Measurements from ENCODE around the gene EHMT1.

EHMT1 gene

DNA sequence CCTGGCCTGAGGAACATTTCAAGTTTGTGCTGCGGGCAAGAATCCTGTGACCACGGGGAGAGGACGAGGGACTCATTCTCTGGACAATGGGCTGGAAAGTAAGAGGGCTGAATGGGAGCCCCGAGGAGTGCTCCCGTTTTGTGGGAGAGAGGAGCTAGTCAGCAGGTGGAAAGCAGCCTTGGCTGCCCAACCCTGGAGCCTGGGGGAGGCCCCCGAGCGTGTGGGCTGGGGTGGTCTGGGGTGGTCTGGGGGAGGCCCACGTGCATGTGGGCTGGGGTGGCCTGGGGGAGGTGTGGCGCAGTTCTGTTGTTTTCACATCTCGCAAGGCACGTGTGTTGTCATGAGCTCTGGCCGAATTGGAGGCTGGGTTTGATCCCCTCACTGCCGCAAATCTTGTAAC is 27.5 kb downstream of the EHMT1 start:
- DNase-seq (ENCODE audit: low read depth in 2 of 2), result no peak

DNA sequence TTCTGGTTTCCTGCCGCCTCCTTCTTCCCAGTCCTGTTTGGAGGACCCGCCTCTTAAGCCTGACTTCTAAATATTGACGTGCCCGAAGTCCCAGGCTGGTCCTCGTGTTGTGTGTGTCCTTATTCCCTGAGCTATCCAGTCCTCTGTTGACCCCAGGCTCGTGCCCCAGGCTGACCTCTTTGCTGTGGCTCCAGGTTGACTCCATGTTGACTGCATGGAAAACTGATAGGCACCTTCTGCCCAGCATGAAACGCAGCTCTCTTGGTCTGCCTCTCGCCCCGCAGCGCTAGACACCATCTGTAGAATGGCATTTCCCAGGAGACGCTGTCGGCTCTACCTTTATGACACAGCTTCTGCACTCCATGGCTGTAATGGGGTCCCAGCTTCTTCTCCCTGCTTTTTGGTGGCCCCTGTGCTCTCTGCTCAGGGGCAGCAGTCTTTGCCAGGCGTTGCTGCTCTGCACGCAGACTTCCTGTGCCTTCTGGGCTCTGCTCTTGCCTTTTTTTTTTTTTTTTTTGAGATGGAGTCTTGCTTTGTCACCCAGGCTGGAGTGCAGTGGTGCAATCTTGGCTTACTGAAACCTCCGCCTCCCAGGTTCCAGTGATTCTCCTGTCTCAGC is 28.4 kb downstream of the EHMT1 start:
- DNase-seq (ENCODE audit: low read depth in 2 of 2), result no peak

DNA sequence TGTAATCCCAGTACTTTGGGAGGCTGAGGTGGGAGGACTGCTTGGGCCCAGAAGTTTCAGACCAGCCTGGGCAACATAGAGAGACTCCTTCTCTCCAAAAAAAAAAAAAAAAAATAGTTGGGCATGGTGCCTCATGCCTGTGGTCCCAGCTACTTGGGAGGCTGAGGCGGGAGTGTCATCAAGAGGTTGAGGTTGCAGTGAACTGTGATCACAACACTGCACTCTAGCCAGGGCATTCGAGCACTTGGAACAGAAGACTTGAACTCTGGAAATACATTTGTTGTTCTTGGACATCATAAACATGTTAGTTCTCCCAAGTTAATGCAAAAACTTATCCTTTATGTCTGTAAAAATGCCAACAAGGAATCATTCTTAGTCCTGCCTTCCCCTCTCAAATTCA is 29.6 kb downstream of the EHMT1 start:
- DNase-seq (ENCODE audit: low read depth in 2 of 2), result no peak

DNA sequence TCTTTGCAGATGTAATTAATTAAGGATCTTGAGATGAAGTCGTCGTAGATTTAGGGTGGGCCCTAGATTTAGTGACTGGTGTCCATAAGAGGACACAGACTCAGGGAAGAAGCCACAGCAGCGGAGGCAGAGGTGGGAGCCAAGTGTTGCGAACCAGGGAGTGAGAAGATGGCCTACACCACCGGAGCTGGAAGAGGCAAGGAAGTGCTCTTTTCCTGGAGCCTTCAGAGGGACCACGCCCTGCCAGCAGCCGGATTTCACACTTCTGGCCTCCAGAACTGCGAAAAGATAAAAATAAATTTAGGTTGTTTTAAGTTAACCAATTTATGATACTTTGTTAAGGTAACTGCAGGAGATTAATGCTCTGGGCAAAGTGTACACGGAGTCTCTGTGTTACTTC is 30.7 kb downstream of the EHMT1 start:
- DNase-seq (ENCODE audit: low read depth in 2 of 2), result no peak

DNA sequence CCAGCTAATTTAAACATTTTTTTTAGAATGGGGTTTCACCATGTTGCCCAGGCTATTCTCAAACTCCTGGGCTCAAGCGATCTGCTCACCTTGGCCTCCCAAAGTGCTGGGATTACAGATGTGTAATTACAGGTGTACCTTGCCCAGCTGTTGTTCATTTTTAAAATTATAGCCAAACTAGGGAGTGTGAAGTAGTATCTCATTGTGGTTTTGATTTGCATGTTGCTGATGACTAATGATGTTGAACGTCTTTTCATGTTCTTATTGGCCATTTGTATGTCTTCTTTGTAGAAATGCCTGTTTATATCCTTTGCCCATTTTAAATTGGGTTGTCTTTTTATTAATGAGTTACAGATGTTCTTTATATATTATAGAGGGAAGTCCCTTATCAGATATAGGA is 31.5 kb downstream of the EHMT1 start:
- DNase-seq (ENCODE audit: low read depth in 2 of 2), result no peak

DNA sequence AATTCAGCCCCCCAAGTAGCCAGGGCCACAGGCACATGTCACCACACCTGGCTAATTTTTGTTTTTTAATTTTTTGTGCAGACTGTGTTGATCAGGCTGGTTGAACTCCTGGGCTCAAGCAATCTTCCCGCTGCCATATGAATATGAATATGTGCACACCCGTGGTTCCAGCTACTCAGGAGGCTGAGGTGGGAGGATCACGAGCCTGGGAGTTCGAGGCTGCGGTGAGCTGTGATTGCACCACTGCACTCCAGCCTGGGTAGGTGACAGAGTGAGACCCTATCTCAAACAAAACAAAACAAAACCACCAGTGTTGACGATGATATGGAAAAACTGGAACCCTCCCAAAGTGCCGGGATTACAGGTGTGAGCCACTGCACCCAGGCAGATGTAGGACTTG is 32.0 kb downstream of the EHMT1 start:
- DNase-seq (ENCODE audit: low read depth in 2 of 2), result no peak

DNA sequence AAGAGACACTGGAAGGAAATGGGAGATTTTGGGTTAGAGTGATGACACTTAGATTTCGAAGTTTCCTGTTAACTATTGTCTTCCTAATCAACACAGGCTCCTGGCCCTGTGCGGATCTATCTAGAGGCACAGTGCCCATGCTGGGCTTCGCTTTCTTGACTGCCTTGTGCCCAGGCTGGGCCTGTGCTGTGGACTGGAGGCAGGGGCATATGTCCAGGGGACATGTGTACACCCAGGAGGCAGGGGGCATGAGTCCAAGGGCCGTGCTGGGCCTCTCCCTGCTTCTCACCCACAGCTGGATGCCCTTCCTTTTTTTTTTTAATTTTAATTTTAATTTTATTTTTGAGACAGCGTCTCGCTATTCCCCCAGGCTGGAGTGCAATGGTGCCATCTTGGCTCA is 37.6 kb downstream of the EHMT1 start:
- DNase-seq (ENCODE audit: low read depth in 2 of 2), result no peak

DNA sequence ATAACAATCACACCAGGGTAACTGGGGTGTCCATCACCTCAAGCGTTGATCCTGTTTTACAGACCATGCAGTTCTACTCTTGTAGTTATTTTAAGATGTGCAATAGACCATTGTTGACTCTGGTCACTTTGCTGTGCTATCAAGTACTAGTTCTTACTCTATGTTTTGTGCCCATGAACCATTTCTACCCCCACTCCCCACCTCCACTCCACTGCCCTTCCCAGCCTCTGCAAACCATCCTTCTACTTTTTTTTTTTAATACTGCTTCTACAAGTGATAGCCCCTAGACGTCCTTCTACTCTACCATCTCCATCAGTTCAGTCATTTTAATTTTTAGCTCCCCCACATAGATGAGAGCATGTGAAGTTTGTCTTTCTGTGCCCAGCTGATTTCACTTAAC is 38.8 kb downstream of the EHMT1 start:
- DNase-seq (ENCODE audit: low read depth in 2 of 2), result no peak

DNA sequence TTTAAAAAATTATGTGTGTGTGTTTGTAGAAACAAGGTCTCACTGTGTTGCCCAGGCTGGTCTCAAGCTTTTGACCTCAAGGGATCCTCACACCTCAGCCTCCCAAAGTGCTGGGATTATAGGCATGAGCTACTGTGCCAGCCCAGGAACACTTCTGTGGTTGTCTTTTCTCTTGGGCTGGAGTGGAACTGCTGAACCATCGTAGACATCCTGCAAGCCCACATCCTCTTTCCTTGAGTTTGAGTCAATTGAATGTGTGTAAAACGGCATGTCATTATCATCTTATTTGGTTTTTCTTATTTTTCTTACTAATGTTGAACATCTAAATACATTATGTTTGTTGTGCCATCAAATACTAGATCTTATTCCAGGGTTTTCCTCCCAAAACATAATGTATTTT is 40.0 kb downstream of the EHMT1 start:
- DNase-seq (ENCODE audit: low read depth in 2 of 2), result no peak

DNA sequence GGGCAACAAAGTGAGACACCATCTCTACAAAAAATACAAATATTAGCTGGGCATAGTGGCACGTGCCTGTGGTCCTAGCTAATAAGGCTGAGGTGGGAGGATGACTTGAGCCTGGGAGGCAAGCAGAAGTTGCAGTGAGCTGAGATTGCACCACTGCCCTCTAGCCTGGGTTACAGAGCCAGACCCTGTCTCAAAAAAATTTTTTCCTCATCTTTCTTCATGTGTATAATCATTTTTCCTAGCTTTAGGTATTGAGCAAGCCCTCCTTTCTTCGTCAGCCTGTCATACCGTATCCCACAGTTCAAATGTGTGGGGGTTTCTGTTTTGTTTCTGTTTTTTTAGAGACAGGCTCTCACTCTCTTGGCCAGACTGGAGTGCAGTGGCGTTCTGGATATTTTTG is 41.3 kb downstream of the EHMT1 start:
- DNase-seq (ENCODE audit: low read depth in 2 of 2), result no peak

DNA sequence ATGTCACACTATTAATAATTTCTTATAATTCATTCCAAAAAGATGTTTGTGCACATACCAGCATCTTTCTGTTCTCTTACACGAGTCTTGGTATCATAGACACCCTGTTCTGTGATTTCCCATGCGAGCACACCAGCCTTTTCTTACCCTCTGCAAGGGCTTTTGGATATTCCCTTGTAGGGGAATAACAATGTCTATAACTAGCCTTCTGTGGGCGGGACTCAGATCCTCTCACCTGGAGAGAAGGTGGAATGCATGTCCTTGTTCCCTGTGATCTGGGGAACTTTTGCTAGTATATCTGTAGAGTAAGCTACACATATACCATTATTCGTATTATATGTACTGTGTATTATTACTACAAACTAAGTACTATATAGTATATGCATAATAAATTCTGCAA is 44.8 kb downstream of the EHMT1 start:
- DNase-seq (ENCODE audit: low read depth in 2 of 2), result no peak

DNA sequence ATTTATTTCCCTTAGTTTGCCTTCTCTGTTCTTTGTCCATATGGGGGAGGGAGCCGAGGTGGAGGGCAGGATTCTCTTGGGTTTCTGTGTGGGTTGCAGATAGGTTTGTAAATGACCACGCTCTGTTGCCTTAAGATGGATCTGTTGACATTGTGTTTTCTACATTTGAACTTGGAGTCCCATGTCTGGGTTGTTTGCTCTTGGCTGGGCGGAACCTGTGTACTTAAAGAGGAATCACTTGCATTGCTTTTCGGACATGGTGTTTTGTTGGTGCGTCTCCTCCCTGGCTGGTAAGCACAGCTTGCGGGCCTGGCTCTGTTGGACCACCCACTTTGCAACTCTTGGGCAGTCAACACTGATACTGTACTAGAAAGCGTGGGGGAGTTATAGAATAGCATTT is 45.9 kb downstream of the EHMT1 start:
- DNase-seq (ENCODE audit: low read depth in 2 of 2), result no peak

DNA sequence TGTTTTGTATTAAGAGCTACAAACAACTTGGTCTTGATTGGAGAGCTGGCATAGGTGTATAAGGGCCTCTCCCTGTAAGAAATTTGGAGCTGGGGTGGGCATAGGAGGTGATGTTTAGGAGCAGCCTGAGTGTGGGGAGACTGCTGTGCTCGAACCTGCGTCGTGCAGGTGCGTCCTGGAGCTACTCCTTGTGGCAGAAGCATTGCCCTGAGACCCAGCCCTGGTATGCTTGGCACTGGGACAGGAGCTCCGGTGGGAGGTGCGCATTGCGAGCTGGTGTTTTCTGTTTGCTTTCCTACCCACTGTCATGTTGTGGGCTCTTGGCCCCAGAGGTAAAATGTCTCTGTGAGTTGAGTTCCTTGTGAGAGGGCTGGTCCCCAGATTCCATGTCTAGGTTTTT is 46.4 kb downstream of the EHMT1 start:
- no peak for DNase-seq (ENCODE audit: low read depth in 2 of 2)

DNA sequence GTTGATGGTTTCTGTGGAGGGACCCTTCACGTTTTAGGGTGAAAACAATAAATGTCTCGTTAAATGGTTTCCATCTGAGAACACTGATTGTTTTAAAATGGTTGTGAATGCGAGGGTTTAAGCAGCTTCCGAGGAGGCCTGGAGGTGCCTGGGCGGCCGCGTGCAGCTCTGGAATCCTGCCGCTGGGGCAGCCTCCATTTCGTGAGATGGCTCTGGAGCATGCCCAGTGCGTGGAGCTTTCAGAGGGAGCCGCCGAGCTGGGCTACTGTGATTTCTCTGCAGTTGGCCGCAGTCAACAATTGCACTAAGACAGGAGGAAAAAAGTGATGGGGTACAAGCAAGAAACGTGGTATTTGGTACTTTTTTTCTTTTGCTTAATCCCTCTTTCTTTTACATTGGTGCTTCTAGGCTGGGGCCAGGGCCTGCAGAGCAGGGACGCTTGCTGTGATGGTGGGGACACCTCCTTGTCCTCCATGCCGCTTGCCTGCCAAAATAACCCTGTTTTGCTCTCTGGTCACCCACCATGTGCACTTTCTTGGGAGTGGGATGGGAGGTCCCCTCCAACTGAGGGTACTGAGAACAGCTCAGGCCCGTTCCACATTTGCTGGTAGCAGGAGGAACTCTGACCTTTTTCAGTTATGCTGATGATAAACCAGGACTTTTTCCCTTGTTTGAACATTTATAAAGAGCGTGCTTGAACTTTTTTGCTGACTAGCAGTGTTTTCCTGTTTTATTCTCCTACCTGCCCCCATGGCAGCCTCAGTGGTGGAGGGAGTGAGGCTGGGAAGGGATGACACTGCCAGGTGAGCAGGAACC is 47.1 kb downstream of the EHMT1 start:
- DNase-seq (ENCODE audit: low read depth in 2 of 2), result no peak

DNA sequence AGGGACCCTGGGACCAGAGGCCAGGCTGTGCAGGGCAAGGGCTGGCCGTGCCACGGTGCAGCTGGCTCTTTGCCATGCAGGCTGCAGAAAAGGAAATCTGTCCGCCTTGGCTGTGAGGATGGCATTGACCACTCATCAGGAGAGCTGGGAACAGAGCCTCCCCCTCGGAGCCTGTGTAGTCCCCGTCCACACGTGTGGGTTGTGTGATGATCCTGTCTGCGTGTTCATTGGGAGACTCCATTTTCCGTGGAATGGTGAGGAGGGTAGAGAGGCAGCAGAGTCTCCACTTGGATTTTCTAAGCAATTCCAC is 47.7 kb downstream of the EHMT1 start:
- DNase-seq (ENCODE audit: low read depth in 2 of 2), result no peak

DNA sequence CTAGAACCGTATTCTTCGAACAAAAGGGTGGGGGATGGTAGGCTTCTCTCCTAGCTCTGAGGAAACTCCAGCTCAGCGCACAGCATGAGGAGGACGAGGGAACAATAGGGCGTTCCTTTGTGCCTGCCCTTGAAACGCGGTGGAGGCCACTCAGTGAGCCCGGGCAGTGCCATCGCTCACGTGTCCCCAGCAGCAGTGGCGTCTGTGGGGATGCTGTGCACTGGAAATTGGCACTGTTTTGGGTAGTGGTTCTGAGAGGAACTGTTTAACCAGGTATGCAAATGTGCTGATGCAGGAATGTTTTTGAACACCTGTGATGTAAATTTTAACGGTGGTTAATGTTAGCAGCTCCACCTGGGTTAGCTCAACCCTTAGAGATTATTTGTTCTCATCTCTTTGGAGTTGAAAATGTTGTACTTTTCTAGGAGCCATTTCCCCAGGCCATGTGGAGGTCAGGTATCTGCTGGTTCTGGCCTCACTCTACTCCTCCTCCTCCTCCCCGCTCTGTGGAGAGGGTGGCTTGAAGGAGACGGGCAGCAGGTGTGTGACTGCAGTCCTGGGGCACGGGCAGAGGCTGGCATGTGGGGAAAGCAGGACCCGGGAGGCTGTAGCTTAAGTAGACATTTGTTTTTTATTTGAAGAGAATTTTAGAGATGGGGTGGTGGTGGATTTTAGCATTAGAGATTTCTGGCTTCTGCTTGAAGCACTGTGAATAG is 48.3 kb downstream of the EHMT1 start:
- no peak for DNase-seq (ENCODE audit: low read depth in 2 of 2)

DNA sequence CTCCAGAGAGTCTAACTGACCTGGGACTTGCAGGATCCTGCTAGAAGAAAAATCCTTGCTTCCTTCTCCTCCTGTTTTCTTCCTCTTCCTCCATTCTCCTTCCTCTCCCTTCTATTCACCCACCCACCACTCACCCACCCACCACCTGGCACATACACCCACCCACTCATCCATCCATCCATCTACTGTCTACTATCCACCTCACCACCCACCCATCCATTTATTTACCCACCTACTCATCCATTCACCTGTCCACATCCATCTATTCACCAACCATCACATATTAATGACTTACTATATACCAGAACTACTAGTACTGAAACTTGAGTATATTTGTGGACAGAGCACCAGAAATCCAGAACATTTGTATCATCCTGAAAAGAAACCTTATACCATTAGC is 49.4 kb downstream of the EHMT1 start:
- DNase-seq (ENCODE audit: low read depth in 2 of 2), result no peak

DNA sequence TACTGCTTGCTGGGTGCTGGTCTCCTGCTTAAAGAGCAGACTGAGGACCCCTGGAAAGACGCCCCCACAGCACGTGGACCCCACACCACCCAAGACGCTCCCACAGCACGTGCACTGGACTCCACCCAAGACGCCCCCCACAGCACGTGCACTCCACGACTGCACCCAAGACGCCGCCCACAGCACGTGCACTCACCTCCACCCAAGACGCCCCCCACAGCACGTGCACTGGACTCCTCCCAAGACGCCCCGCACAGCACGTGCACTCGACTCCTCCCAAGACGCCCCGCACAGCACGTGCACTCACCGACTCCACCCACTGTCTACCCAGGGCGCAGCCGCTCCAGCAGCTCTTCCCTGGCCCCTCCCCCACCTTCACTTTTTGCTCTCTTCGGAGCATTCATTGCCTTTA is 50.5 kb downstream of the EHMT1 start:
- no peak for DNase-seq (ENCODE audit: low read depth in 2 of 2)

DNA sequence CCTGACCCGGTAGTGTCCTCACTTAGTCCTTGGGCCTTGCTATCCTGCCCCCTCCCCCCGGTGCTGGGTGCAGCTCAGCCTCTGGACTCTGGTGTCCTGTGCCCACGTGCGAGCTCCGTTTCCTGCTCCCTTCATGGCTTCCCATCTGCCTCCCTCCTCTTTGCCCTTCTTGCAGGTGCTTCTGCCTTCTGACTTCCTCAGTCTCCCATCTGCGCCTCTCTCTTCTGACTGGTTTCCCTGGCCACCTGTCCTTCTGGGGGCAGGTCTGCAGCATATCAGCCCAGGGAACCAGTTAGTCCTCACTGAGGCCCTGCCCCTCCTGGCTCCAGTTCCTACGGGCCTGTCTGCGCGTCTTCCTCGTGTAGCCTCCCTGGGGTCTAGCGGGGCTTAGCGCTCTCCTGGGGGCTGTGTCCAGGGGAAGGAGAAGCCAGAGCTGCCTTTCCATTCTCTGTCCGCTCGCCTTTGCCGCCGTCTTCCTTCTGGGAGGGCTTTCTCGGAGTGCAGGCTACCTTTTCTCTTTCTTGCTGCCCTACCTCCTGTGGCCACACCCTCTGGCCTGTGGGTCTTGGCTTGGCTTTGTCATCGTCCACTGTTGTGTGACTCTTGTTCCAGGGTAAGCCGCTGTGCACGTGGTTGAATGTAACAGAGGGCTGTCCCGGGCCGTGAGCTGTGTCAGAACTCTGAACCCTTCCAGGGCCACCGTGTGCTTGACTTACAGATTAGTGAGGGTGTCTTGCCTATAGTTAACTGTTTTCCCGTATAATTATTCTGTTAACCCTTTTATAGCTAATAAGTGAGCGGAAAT is 51.8 kb downstream of the EHMT1 start:
- DNase-seq (ENCODE audit: low read depth in 2 of 2), result no peak

DNA sequence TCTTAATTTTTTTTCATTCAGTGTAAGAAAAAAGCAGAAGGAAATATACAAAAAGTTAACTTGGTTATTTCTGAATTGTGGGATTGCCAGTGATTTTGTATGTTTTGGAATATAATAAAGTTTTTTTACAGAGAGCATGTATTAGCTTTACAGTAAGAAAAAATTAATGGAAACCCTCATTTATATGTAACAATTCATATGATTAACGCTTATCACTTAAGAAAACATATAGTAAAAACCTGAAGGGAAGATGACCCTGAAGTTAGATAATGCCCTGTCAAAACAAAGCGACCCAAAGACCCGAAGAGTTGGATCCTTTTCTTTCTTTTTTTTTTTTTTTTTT is 52.4 kb downstream of the EHMT1 start:
- no peak for DNase-seq (ENCODE audit: low read depth in 2 of 2)

DNA sequence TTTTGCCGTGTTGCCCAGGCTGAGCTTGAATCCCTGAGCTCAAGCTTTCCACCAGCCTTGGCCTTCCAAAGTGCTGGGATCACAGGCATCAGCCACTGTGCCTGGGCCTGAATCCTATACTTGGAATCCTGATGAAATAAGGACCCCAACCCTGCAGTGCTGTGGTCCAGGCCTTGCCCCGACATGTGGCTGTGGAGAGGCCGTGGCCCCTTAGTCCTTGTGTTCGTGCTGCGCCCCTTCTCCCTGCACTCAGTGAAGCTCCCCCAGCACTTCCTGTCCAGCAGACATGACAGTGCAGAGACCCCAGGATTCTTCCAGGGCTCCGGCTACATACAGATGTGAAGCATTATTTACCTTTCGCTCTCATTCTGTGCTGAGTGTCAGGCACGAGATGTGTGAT is 52.9 kb downstream of the EHMT1 start:
- DNase-seq (ENCODE audit: low read depth in 2 of 2), result no peak

All from activated CD4-positive, alpha-beta T cell treated with anti-CD3 and anti-CD28 coated beads for 24 hours (primary cell).